Mesenchymal stem cell (in vitro differentiated cells and primary cell): ENCODE data around the gene SLC12A7.
"Not testable (repeated sequence)": the region's sequence is repeated elsewhere in the genome, so short reads cannot be mapped to it uniquely, and the experiment has no call there.

Experiments
- DNase-seq: peaks from one replicate; pipeline ENCODE4 v3.0.0-alpha.2; 2013
- H2AFZ ChIP-seq: one replicate; pipeline ENCODE4 v1.6.1; 2013; ENCODE audit warnings: low read depth, mild to moderate bottlenecking, control low read depth, inconsistent platforms, low read length, moderate library complexity
- H2AK5ac ChIP-seq: 2 replicates; pipeline ENCODE4 v1.6.1; 2013; ENCODE audit warnings: low read length, moderate library complexity, mild to moderate bottlenecking, inconsistent platforms; ENCODE audit not compliant: severe bottlenecking
- H2BK120ac ChIP-seq: one replicate; pipeline ENCODE4 v1.6.1; 2013; ENCODE audit warnings: low read depth, mild to moderate bottlenecking, inconsistent platforms, low read length, moderate library complexity
- H2BK12ac ChIP-seq, 2 experiments: one replicate each; pipeline ENCODE4 v1.6.1; 2013; ENCODE audit warnings: inconsistent platforms in 2 of 2, low read length in 2 of 2, mild to moderate bottlenecking in 2 of 2, moderate library complexity in 2 of 2, control low read depth in 1 of 2
- H2BK15ac ChIP-seq: one replicate; pipeline ENCODE4 v1.6.1; 2013; ENCODE audit warnings: mild to moderate bottlenecking, low read depth, inconsistent platforms; ENCODE audit not compliant: poor library complexity, severe bottlenecking
- H2BK5ac ChIP-seq: 2 replicates; pipeline ENCODE4 v1.6.1; 2013; ENCODE audit warnings: low read depth, mild to moderate bottlenecking, low read length, control low read depth, inconsistent platforms; ENCODE audit not compliant: poor library complexity, severe bottlenecking
- H3K14ac ChIP-seq, 2 experiments: one replicate each; pipeline ENCODE4 v1.6.1; 2013; ENCODE audit warnings: inconsistent platforms in 2 of 2, low read length in 2 of 2, control low read depth in 1 of 2, mild to moderate bottlenecking in 1 of 2, moderate library complexity in 1 of 2
- H3K18ac ChIP-seq, 2 experiments: one replicate each; pipeline ENCODE4 v1.6.1; 2013; ENCODE audit warnings: inconsistent platforms in 2 of 2, low read length in 2 of 2, control low read depth in 1 of 2, low read depth in 1 of 2, mild to moderate bottlenecking in 1 of 2
- H3K23ac ChIP-seq, 2 experiments: one replicate each; pipeline ENCODE4 v1.6.1; 2013; ENCODE audit warnings: inconsistent platforms in 2 of 2, low read length in 2 of 2, mild to moderate bottlenecking in 2 of 2, moderate library complexity in 2 of 2, control low read depth in 1 of 2
- H3K27ac ChIP-seq: 2 replicates; pipeline ENCODE4 v1.5.1; 2013; ENCODE audit warnings: mild to moderate bottlenecking, moderate library complexity, low read length, control low read depth, inconsistent platforms; ENCODE audit not compliant: poor library complexity, severe bottlenecking
- H3K27me3 ChIP-seq, 2 experiments: 2 replicates each; pipeline versions ENCODE4 v1.6.1 to v1.7.0; 2013; ENCODE audit warnings: low read length in 2 of 2, mild to moderate bottlenecking in 2 of 2, moderate library complexity in 2 of 2, control low read depth in 1 of 2, inconsistent platforms in 1 of 2; ENCODE audit not compliant: control insufficient read depth in 1 of 2, insufficient read depth in 1 of 2
- H3K36me3 ChIP-seq, 2 experiments: 2 replicates each; pipeline versions ENCODE4 v1.6.1 to v1.7.0; 2013; ENCODE audit warnings: low read length in 2 of 2, control low read depth in 1 of 2, inconsistent platforms in 1 of 2, low read depth in 1 of 2, mild to moderate bottlenecking in 1 of 2; ENCODE audit not compliant: insufficient read depth in 2 of 2, control insufficient read depth in 1 of 2
- H3K4ac ChIP-seq, 2 experiments: one replicate each; pipeline ENCODE4 v1.6.1; 2013; ENCODE audit warnings: inconsistent platforms in 2 of 2, low read length in 2 of 2, mild to moderate bottlenecking in 2 of 2, moderate library complexity in 2 of 2, control low read depth in 1 of 2, low read depth in 1 of 2
- H3K4me1 ChIP-seq: 2 replicates; pipeline ENCODE4 v1.6.1; 2013; ENCODE audit warnings: low read depth, low read length, control low read depth; ENCODE audit not compliant: control insufficient read depth, insufficient read depth
- H3K4me2 ChIP-seq: 2 replicates; pipeline ENCODE4 v1.6.1; 2013; ENCODE audit warnings: low read length, mild to moderate bottlenecking, inconsistent platforms; ENCODE audit not compliant: poor library complexity, severe bottlenecking
- H3K4me3 ChIP-seq, 2 experiments: 2 replicates each; pipeline versions ENCODE4 v1.5.1 to v1.7.0; 2013; ENCODE audit warnings: low read length in 2 of 2, mild to moderate bottlenecking in 2 of 2, control low read depth in 1 of 2, low read depth in 1 of 2; ENCODE audit not compliant: insufficient read depth in 1 of 2
- H3K79me1 ChIP-seq: replicated peaks from 2 replicates; pipeline ENCODE4 v1.6.1; 2013; ENCODE audit warnings: mild to moderate bottlenecking, control low read depth, low read length, inconsistent platforms; ENCODE audit not compliant: poor library complexity, severe bottlenecking
- H3K9ac ChIP-seq: 2 replicates; pipeline ENCODE4 v1.7.0; 2013; ENCODE audit warnings: mild to moderate bottlenecking, low read length, moderate library complexity
- H3K9me3 ChIP-seq: 2 replicates; pipeline ENCODE4 v1.7.0; 2013; ENCODE audit warnings: mild to moderate bottlenecking, low read length; ENCODE audit not compliant: control insufficient read depth
- H4K8ac ChIP-seq: one replicate; pipeline ENCODE4 v1.6.1; 2013; ENCODE audit warnings: inconsistent platforms, mild to moderate bottlenecking, low read length, moderate library complexity
- H4K91ac ChIP-seq: one replicate; pipeline ENCODE4 v1.6.1; 2013; ENCODE audit warnings: mild to moderate bottlenecking, low read length, inconsistent platforms
- WGBS: methylation state at CpG from one replicate; pipeline ENCODE4 v1.1.7; 2013; ENCODE audit warnings: mixed read lengths; 5-methylcytosine and 5-hydroxymethylcytosine counted together

SLC12A7 gene

GRCh38 chr5:1158647-1159340 lies 46.9 kb upstream of the SLC12A7 start:
- no peak overlapping the region for H2BK5ac ChIP-seq
- no peak overlapping the region for H4K91ac ChIP-seq
- no peak overlapping the region for H2AK5ac ChIP-seq
- no peak overlapping the region for H2BK15ac ChIP-seq
- H4K8ac ChIP-seq: no peak overlapping the region
- peaks cover 6% of the 10 kb centered on the region for H3K4me1 ChIP-seq
- H3K18ac ChIP-seq: no peak overlapping the region
- H3K36me3 ChIP-seq: no peaks in the 10 kb centered on the region
- no peak for DNase-seq
- no peak overlapping the region for H3K9ac ChIP-seq
- H3K23ac ChIP-seq: no peak overlapping the region
- WGBS: 85% methylated on average over 20 of the region's 20 CpGs
- H3K14ac ChIP-seq: no peak overlapping the region
- H3K9me3 ChIP-seq: peaks cover 7% of the 10 kb centered on the region
- H3K27ac ChIP-seq: no peak overlapping the region
- H3K4me3 ChIP-seq: no peak overlapping the region
- no peak overlapping the region for H2BK120ac ChIP-seq
- H3K79me1 ChIP-seq: no peaks in the 10 kb centered on the region
- H2BK12ac ChIP-seq: no peak overlapping the region
- H3K27me3 ChIP-seq: peaks cover 64 to 72% of the 10 kb centered on the region in 2 experiments
- no peak overlapping the region for H3K4ac ChIP-seq
- H2AFZ ChIP-seq: no peak overlapping the region
- H3K4me2 ChIP-seq: no peak overlapping the region

- Histone ChIP-seq H3K27me3 (peaks cover 64 to 73% of the 10 kb centered on the region in 2 experiments), H4K91ac (peak overlapping the region; percentile 12)
- not testable (repeated sequence) for H2BK12ac ChIP-seq, H3K4me3 ChIP-seq, H3K27ac ChIP-seq, H4K8ac ChIP-seq, H3K9me3 ChIP-seq, H2AFZ ChIP-seq, H3K4me1 ChIP-seq, H3K4me2 ChIP-seq, H2BK15ac ChIP-seq, H3K9ac ChIP-seq, H3K36me3 ChIP-seq, H3K4ac ChIP-seq, H3K23ac ChIP-seq, H3K18ac ChIP-seq, H3K14ac ChIP-seq, H2BK120ac ChIP-seq, H3K79me1 ChIP-seq, H2AK5ac ChIP-seq, H2BK5ac ChIP-seq, DNase-seq
- 74% methylated on average over 2 of the region's 2 CpGs for WGBS
Measured at GRCh38 chr5:1157461-1157986, 45.7 kb upstream of the SLC12A7 start.

- Histone ChIP-seq H2BK12ac (no peak overlapping the region), H3K9ac (no peak overlapping the region), H2AFZ (no peak overlapping the region), H3K4ac (no peak overlapping the region), H3K18ac (no peak overlapping the region), H3K4me3 (no peak overlapping the region), H2BK120ac (no peak overlapping the region), H3K4me2 (no peak overlapping the region), H3K27me3 (peaks cover 70 to 74% of the 10 kb centered on the region in 2 experiments), H3K36me3 (no peaks in the 10 kb centered on the region), H2AK5ac (no peak overlapping the region), H4K8ac (no peak overlapping the region), H3K23ac (no peak overlapping the region), H3K4me1 (peaks cover 10% of the 10 kb centered on the region), H2BK5ac (no peak overlapping the region), H4K91ac (no peak overlapping the region), H3K27ac (no peak overlapping the region), H2BK15ac (no peak overlapping the region), H3K9me3 (peaks cover 7% of the 10 kb centered on the region), H3K79me1 (no peaks in the 10 kb centered on the region), H3K14ac (no peak overlapping the region)
- 94% methylated on average over 11 of the region's 11 CpGs for WGBS
- no peak for DNase-seq
Measured at GRCh38 chr5:1156754-1157460, 45.0 kb upstream of the SLC12A7 start.

GRCh38 chr5:1156033-1156753 lies 44.3 kb upstream of the SLC12A7 start:
- peaks cover 72 to 75% of the 10 kb centered on the region in 2 experiments for H3K27me3 ChIP-seq
- H4K8ac ChIP-seq: no peak overlapping the region
- no peak overlapping the region for H3K14ac ChIP-seq
- no peak overlapping the region for H2BK12ac ChIP-seq
- no peak overlapping the region for H2BK15ac ChIP-seq
- no peak for DNase-seq
- no peak overlapping the region for H3K9ac ChIP-seq
- H3K79me1 ChIP-seq: no peaks in the 10 kb centered on the region
- H3K23ac ChIP-seq: no peak overlapping the region
- H2AFZ ChIP-seq: peak overlapping the region; percentile 29
- no peak overlapping the region for H3K18ac ChIP-seq
- H3K27ac ChIP-seq: no peak overlapping the region
- H3K4ac ChIP-seq: no peak overlapping the region
- H2BK120ac ChIP-seq: no peak overlapping the region
- H3K4me1 ChIP-seq: peaks cover 8% of the 10 kb centered on the region
- H3K4me2 ChIP-seq: no peak overlapping the region
- no peak overlapping the region for H4K91ac ChIP-seq
- no peak overlapping the region for H3K4me3 ChIP-seq
- H2AK5ac ChIP-seq: no peak overlapping the region
- no peaks in the 10 kb centered on the region for H3K36me3 ChIP-seq
- no peak overlapping the region for H2BK5ac ChIP-seq
- 14% methylated on average over 46 of the region's 51 CpGs for WGBS
- peaks cover 7% of the 10 kb centered on the region for H3K9me3 ChIP-seq
